WTC11 (cell line): ENCODE measurements around the gene WNK2. TPM values are rescaled to one million over a fixed set of nuclear protein-coding genes. Genes with fewer than 3 reads are reported as not detected.

Source experiments
- ATAC-seq: fragments of 200-7000 bp; cut with Tn5 transposase; 2 replicates; pipeline ENCODE4 v1.10.0; 2021; ENCODE audit warnings: mild to moderate bottlenecking, moderate library complexity
- CTCF ChIA-PET: fragments of 300-600 bp; sonication (Branson Sonifier 250); formaldehyde crosslinking; loops from one replicate; lab custom pipeline; 2021; ENCODE audit warnings: antibody characterized with exemption; lab: Charles Lee
- POLR2A ChIA-PET: fragments of 350-600 bp; sonication (Branson Sonifier 250); formaldehyde crosslinking; loops from one replicate; lab custom pipeline; 2021; ENCODE audit warnings: antibody characterized with exemption; lab: Charles Lee
- DNase-seq: peaks from one replicate; pipeline ENCODE4 v3.0.0; 2021; ENCODE audit warnings: low spot score
- H3K27ac Mint-ChIP-seq: 2 replicates; pipeline ENCODE4 v1.8.0; 2021; ENCODE audit warnings: mixed read lengths
- H3K27me3 Mint-ChIP-seq: 2 replicates; pipeline ENCODE4 v1.8.0; 2021; ENCODE audit warnings: low read depth, mild to moderate bottlenecking, moderate library complexity, mixed read lengths
- H3K36me3 Mint-ChIP-seq: 2 replicates; pipeline ENCODE4 v1.8.0; 2021; ENCODE audit warnings: mixed read lengths
- H3K4me1 Mint-ChIP-seq: 2 replicates; pipeline ENCODE4 v1.8.0; 2022; ENCODE audit warnings: mixed read lengths
- H3K4me3 Mint-ChIP-seq: 2 replicates; pipeline ENCODE4 v1.8.0; 2021; ENCODE audit warnings: mild to moderate bottlenecking, moderate library complexity, mixed read lengths
- H3K9me3 Mint-ChIP-seq: 2 replicates; pipeline ENCODE4 v1.8.0; 2021; ENCODE audit warnings: mixed read lengths
- ARID4B ChIP-seq: sonication (generic); formaldehyde crosslinking; IDR thresholded peaks from 2 replicates; pipeline ENCODE4 v1.8.0; 2023; ENCODE audit warnings: missing genetic modification reagents, mild to moderate bottlenecking, borderline replicate concordance
- E2F5 ChIP-seq: sonication (generic); formaldehyde crosslinking; IDR thresholded peaks from 2 replicates; pipeline ENCODE4 v1.8.1; 2022; ENCODE audit warnings: mild to moderate bottlenecking, moderate library complexity, missing genetic modification reagents
- EMX1 ChIP-seq: fragments of 250-450 bp; sonication (Bioruptor Pico); IDR thresholded peaks from 2 replicates; pipeline ENCODE4 v1.8.0; 2021; ENCODE audit warnings: mild to moderate bottlenecking
- FOXP4 ChIP-seq: sonication (generic); formaldehyde crosslinking; IDR thresholded peaks from 2 replicates; pipeline ENCODE4 v1.8.0; 2022; ENCODE audit warnings: mild to moderate bottlenecking, missing genetic modification reagents
- IRF2 ChIP-seq: sonication (generic); formaldehyde crosslinking; IDR thresholded peaks from 2 replicates; pipeline ENCODE4 v1.8.0; 2022; ENCODE audit warnings: low read depth, missing genetic modification reagents, borderline replicate concordance
- JAZF1 ChIP-seq: fragments of 250-450 bp; sonication (Bioruptor Pico); IDR thresholded peaks from 2 replicates; pipeline ENCODE4 v1.9.0; 2021; ENCODE audit warnings: moderate library complexity, mild to moderate bottlenecking, inconsistent platforms
- MXD4 ChIP-seq: fragments of 250-450 bp; sonication (Bioruptor Pico); IDR thresholded peaks from 2 replicates; pipeline ENCODE4 v1.8.0; 2021; ENCODE audit warnings: mild to moderate bottlenecking, moderate library complexity, borderline replicate concordance
- NFE2L1 ChIP-seq: sonication (generic); formaldehyde crosslinking; IDR thresholded peaks from 2 replicates; pipeline ENCODE4 v1.8.1; 2023; ENCODE audit warnings: missing genetic modification reagents
- NR2C2 ChIP-seq: sonication (generic); formaldehyde crosslinking; IDR thresholded peaks from 2 replicates; pipeline ENCODE4 v1.8.0; 2022; ENCODE audit warnings: mild to moderate bottlenecking, missing genetic modification reagents
- RORB ChIP-seq: fragments of 250-450 bp; sonication (Bioruptor Pico); IDR thresholded peaks from 2 replicates; pipeline ENCODE4 v1.9.0; 2021; ENCODE audit warnings: mild to moderate bottlenecking
- SP1 ChIP-seq: sonication (generic); formaldehyde crosslinking; conservative IDR thresholded peaks from 2 replicates; pipeline ENCODE4 v1.8.1; 2022; ENCODE audit warnings: missing genetic modification reagents
- USF1 ChIP-seq: sonication (generic); formaldehyde crosslinking; IDR thresholded peaks from 2 replicates; pipeline ENCODE4 v1.8.0; 2022; ENCODE audit warnings: mild to moderate bottlenecking, missing genetic modification reagents
- ZBTB21 ChIP-seq: sonication (generic); formaldehyde crosslinking; IDR thresholded peaks from 2 replicates; pipeline ENCODE4 v1.8.1; 2023; ENCODE audit warnings: mild to moderate bottlenecking, missing genetic modification reagents, borderline replicate concordance
- ZBTB43 ChIP-seq: sonication (generic); formaldehyde crosslinking; IDR thresholded peaks from 2 replicates; pipeline ENCODE4 v1.8.1; 2023; ENCODE audit warnings: mild to moderate bottlenecking, missing genetic modification reagents
- ZNF121 ChIP-seq: sonication (generic); formaldehyde crosslinking; IDR thresholded peaks from 2 replicates; pipeline ENCODE4 v1.8.0; 2023; ENCODE audit warnings: missing genetic modification reagents
- ZNF138 ChIP-seq: sonication (generic); formaldehyde crosslinking; conservative IDR thresholded peaks from 2 replicates; pipeline ENCODE4 v1.8.1; 2022; ENCODE audit warnings: mild to moderate bottlenecking, moderate library complexity, missing genetic modification reagents
- ZNF219 ChIP-seq: sonication (generic); formaldehyde crosslinking; IDR thresholded peaks from 2 replicates; pipeline ENCODE4 v1.8.0; 2023; ENCODE audit warnings: missing genetic modification reagents, mild to moderate bottlenecking, borderline replicate concordance
- ZNF281 ChIP-seq: sonication (generic); formaldehyde crosslinking; IDR thresholded peaks from 2 replicates; pipeline ENCODE4 v1.8.0; 2023; ENCODE audit warnings: mild to moderate bottlenecking, missing genetic modification reagents
- total RNA-seq: library from RNA; stranded (reverse); gene quantifications from 3 replicates; pipeline ENCODE4 v1.2.3, GENCODE V29; 2021

Gene WNK2
- total RNA-seq, 1 experiment from 2014 or later = 120 TPM

GRCh38 chr9:93148721-93149120 lies 35.2 kb upstream of the WNK2 start:
- no peaks in the 10 kb centered on the region; the same call in 1 of the 2 replicates for H3K36me3 Mint-ChIP-seq
- POLR2A ChIA-PET = interaction anchor here (0.6 kb wide), 1 partner anchor 702 kb away, joined by 4 read pairs; no protein-coding TSS in a partner anchor
- ATAC-seq = no peak

More at GRCh38 chr9:93148721-93149120, 35.2 kb upstream of the WNK2 start:
- H3K9me3 Mint-ChIP-seq = peaks cover 17% of the 10 kb centered on the region
- peaks cover 6% of the 10 kb centered on the region for H3K4me1 Mint-ChIP-seq
- H3K4me3 Mint-ChIP-seq = no peak overlapping the region
- TF ChIP-seq ZNF121 (CRISPR knock-in tag) (no peak), NR2C2 (CRISPR knock-in tag) (no peak), RORB (CRISPR knock-in tag) (no peak), FOXP4 (no peak), MXD4 (CRISPR knock-in tag) (no peak), ZBTB43 (CRISPR knock-in tag) (no peak), ZBTB21 (no peak), USF1 (CRISPR knock-in tag) (no peak), EMX1 (no peak), NFE2L1 (CRISPR knock-in tag) (no peak), ZNF281 (no peak), ZNF138 (no peak), JAZF1 (no peak), IRF2 (CRISPR knock-in tag) (no peak), ARID4B (CRISPR knock-in tag) (no peak), ZNF219 (CRISPR knock-in tag) (no peak), SP1 (CRISPR knock-in tag) (no peak), E2F5 (no peak)
- DNase-seq = no peak
- H3K27me3 Mint-ChIP-seq = no peaks in the 10 kb centered on the region
- no peak overlapping the region for H3K27ac Mint-ChIP-seq
- CTCF ChIA-PET = no interaction called here
